ENCODE measurements around the gene PTPRM. TPM values are rescaled to one million over a fixed set of nuclear protein-coding genes. Genes with fewer than 3 reads are reported as not detected.

Gene PTPRM
- total RNA-seq, 1 donor from 2014 or later: 71.3 TPM

GRCh38 chr18:7637269-7637668, 70.2 kb downstream of the PTPRM start:
- Mint-ChIP-seq H3K4me3 (no peak overlapping the region), H3K36me3 (no peaks in the 10 kb centered on the region), H3K4me1 (peaks cover 18% of the 10 kb centered on the region), H3K9me3 (no peaks in the 10 kb centered on the region), H3K27ac (no peak overlapping the region), H3K27me3 (ENCODE audit: low read depth) (peaks cover 2% of the 10 kb centered on the region)
- DNase-seq (ENCODE audit: low spot score in 2 of 2, unreplicated experiment in 2 of 2): no peak
- no peak for TF ChIP-seq CTCF (IDR thresholded peaks at IDR 0.05; ENCODE audit: unreplicated experiment)

GRCh38 chr18:7638321-7638720, 71.2 kb downstream of the PTPRM start:
- H3K27ac Mint-ChIP-seq: no peak overlapping the region
- peaks cover 18% of the 10 kb centered on the region for H3K4me1 Mint-ChIP-seq
- H3K27me3 Mint-ChIP-seq (ENCODE audit: low read depth): peaks cover 2% of the 10 kb centered on the region
- no peaks in the 10 kb centered on the region for H3K9me3 Mint-ChIP-seq
- TF ChIP-seq CTCF (IDR thresholded peaks at IDR 0.05; ENCODE audit: unreplicated experiment): no peak
- no peak for DNase-seq (ENCODE audit: low spot score in 2 of 2, unreplicated experiment in 2 of 2)
- no peaks in the 10 kb centered on the region for H3K36me3 Mint-ChIP-seq
- H3K4me3 Mint-ChIP-seq: no peak overlapping the region

DNA sequence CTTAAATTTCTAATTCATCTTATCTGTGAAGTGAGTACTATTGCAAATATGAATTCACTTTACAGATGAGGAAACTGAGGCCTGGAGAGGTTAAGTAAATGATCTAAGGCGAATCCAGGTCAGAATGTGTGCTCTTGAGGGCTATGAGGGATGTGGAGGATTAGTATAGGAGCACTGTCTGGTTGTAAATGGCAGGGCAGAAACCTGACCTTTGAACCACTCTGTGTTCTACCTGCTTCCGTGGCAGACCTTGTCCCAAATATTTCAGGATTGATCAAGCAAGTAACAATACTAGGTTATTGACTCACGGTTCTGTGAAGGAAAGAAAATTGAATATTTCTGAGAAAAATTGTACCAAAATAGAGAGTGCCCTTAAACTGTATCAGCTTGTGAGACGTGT, 74.7 kb downstream of the PTPRM start:
- Mint-ChIP-seq H3K9me3 (no peaks in the 10 kb centered on the region), H3K4me1 (peaks cover 41% of the 10 kb centered on the region), H3K4me3 (no peak overlapping the region), H3K27me3 (ENCODE audit: low read depth) (peaks cover 2% of the 10 kb centered on the region), H3K27ac (no peak overlapping the region), H3K36me3 (no peaks in the 10 kb centered on the region)
- TF ChIP-seq CTCF (IDR thresholded peaks at IDR 0.05; ENCODE audit: unreplicated experiment): no peak
- no peak for DNase-seq (ENCODE audit: low spot score in 2 of 2, unreplicated experiment in 2 of 2)

- Mint-ChIP-seq H3K9me3 (no peaks in the 10 kb centered on the region), H3K36me3 (no peaks in the 10 kb centered on the region), H3K4me3 (no peak overlapping the region), H3K4me1 (peaks cover 41% of the 10 kb centered on the region), H3K27ac (no peak overlapping the region), H3K27me3 (ENCODE audit: low read depth) (peaks cover 2% of the 10 kb centered on the region)
- TF ChIP-seq CTCF (IDR thresholded peaks at IDR 0.05; ENCODE audit: unreplicated experiment): no peak
- no peak for DNase-seq (ENCODE audit: low spot score in 2 of 2, unreplicated experiment in 2 of 2)
Measured at GRCh38 chr18:7642331-7642890, 75.3 kb downstream of the PTPRM start.

GRCh38 chr18:7645756-7646155, 78.6 kb downstream of the PTPRM start:
- Mint-ChIP-seq H3K9me3 (peaks cover 18% of the 10 kb centered on the region), H3K36me3 (peaks cover 18% of the 10 kb centered on the region), H3K27ac (peak overlapping the region; percentile 37), H3K4me3 (no peak overlapping the region), H3K27me3 (ENCODE audit: low read depth) (peaks cover 2% of the 10 kb centered on the region), H3K4me1 (peaks cover 40% of the 10 kb centered on the region)
- TF ChIP-seq CTCF (IDR thresholded peaks at IDR 0.05; ENCODE audit: unreplicated experiment): no peak
- no peak for DNase-seq (ENCODE audit: low spot score in 2 of 2, unreplicated experiment in 2 of 2)
